ENCODE measurements around the gene LBH. TPM values are rescaled to one million over a fixed set of nuclear protein-coding genes. Genes with fewer than 3 reads are reported as not detected.

Gene LBH
- total and polyA plus RNA-seq, 2 donors (not counting 3 experiments of a cell fraction or from before 2014, with no cell fraction given), result 5.3 to 5.5 TPM

DNA sequence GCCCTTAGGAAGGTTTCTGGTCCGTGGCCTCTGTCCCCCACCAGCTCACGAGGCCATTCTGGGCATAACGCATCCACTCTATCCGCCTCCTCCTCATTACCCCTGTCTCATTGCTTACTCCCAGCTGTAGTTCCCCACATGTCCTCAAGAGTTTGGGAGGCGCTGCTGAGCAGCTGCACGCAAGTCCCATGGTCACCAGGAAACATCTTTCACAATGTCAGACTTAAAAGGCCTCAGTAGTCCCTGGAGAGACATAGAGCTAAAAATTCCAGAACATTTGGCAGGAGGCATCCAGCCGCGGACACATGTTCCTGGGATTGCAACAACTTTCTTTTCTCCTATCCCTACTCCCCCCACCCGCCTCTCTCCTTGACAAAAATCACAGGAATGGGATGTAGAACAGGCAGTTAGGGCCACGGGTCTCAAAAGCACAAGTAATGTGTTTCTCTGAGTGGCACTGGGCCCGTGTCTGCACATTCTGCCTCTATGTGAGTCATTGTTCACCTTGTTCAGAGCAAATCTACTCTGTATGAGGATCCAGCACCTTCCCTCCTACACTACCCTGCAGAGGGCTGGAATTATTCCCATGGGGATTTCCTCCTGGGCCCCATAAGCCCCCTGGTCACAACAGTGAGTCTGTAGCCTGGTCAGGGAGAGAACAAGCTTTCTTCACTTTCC, 8.1 kb downstream of the LBH start:
- no peak overlapping the region for H3K27ac ChIP-seq (ENCODE audit: insufficient read depth, low read depth, low read length)
- intact Hi-C loops (cut with micrococcal nuclease), result no loop called here
- no peaks in the 10 kb centered on the region for H3K9me3 ChIP-seq (replicated peaks; ENCODE audit: control insufficient read depth, insufficient read depth, low read length)
- ChIA-PET POLR2A (no interaction called here), CTCF (interaction anchor here (0.7 to 2.6 kb wide), 19 partner anchors 9 to 472 kb away, joined by 3 to 16 read pairs (median 5); partner anchors contain the start of gene LCLAT1)
- H3K4me1 ChIP-seq (ENCODE audit: control insufficient read depth, extremely low read depth, insufficient read depth, low read length), result no peaks in the 10 kb centered on the region
- no peaks in the 10 kb centered on the region for H3K9me1 ChIP-seq (replicated peaks; ENCODE audit: control insufficient read depth, extremely low read depth, insufficient read depth, low read length)
- H2AFZ ChIP-seq (ENCODE audit: low read depth, low read length), result no peak overlapping the region
- TF ChIP-seq MYC (IDR thresholded peaks at IDR 0.05; ENCODE audit: low read depth, low read length) (no peak), EZH2 (IDR thresholded peaks at IDR 0.05; ENCODE audit: borderline replicate concordance, low read depth, low read length, severe bottlenecking) (no peak), POLR2A (IDR thresholded peaks at IDR 0.05; ENCODE audit: low read depth, low read length) (no peak), JUN (IDR thresholded peaks at IDR 0.05; ENCODE audit: borderline replicate concordance, insufficient read depth, insufficient read length, low read depth) (no peak)
- TF ChIP-seq, protein P1, sequence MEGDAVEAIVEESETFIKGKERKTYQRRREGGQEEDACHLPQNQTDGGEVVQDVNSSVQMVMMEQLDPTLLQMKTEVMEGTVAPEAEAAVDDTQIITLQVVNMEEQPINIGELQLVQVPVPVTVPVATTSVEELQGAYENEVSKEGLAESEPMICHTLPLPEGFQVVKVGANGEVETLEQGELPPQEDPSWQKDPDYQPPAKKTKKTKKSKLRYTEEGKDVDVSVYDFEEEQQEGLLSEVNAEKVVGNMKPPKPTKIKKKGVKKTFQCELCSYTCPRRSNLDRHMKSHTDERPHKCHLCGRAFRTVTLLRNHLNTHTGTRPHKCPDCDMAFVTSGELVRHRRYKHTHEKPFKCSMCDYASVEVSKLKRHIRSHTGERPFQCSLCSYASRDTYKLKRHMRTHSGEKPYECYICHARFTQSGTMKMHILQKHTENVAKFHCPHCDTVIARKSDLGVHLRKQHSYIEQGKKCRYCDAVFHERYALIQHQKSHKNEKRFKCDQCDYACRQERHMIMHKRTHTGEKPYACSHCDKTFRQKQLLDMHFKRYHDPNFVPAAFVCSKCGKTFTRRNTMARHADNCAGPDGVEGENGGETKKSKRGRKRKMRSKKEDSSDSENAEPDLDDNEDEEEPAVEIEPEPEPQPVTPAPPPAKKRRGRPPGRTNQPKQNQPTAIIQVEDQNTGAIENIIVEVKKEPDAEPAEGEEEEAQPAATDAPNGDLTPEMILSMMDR (IDR thresholded peaks at IDR 0.05; ENCODE audit: extremely low read depth in 1 of 2, insufficient read depth in 1 of 2, low read depth in 1 of 2, low read length in 2 of 2), result peak; percentile 87 to 88
- no TSS peak for BruUV-seq (replicated peaks)
- H3K9ac ChIP-seq (replicated peaks; ENCODE audit: extremely low read depth, insufficient read depth, low read length), result no peak overlapping the region
- FAIRE-seq, result peak; percentile 91
- no peaks in the 10 kb centered on the region for H3K36me3 ChIP-seq (ENCODE audit: control insufficient read depth in 2 of 2, extremely low read depth in 1 of 2, insufficient read depth in 2 of 2, low read length in 2 of 2)
- H3K4me3 ChIP-seq (replicated peaks in 1 of 3; ENCODE audit: insufficient read depth in 1 of 3, low read depth in 1 of 3, low read length in 3 of 3), result no peak overlapping the region
- no peaks in the 10 kb centered on the region for H4K20me1 ChIP-seq (replicated peaks; ENCODE audit: control insufficient read depth, extremely low read depth, insufficient read depth, low read length)
- H3K79me2 ChIP-seq (ENCODE audit: control insufficient read depth, insufficient read depth, low read length), result no peaks in the 10 kb centered on the region
- no peaks in the 10 kb centered on the region for H3K27me3 ChIP-seq (ENCODE audit: control insufficient read depth in 2 of 2, insufficient read depth in 2 of 2, low read length in 2 of 2)
- H3K4me2 ChIP-seq (ENCODE audit: insufficient read depth, low read length), result no peak overlapping the region
- peak; percentile 58 for DNase-seq (ENCODE audit: low read depth, low spot score)
- dilution Hi-C loops (cut with MboI; ENCODE audit: extremely low pct_ligation_motif_present, low sequenced_read_pairs), result no loop called here

Measured in endothelial cell of umbilical vein (primary cell).